Hepatocyte (in vitro differentiated cells): Measurements from ENCODE around the gene AZIN2. TPM values are rescaled to one million over a fixed set of nuclear protein-coding genes. Genes with fewer than 3 reads are reported as not detected.
A peak's percentile ranks its signal among the peaks of the same experiment; 100 is the strongest.

Source experiments
- DNase-seq: peaks from one replicate; pipeline ENCODE4 v3.0.0-alpha.2; 2016; ENCODE audit warnings: low spot score
- H2AFZ ChIP-seq: fragments of 200-600 bp; sonication (generic); 2 replicates; pipeline ENCODE4 v1.6.0; 2016; ENCODE audit warnings: antibody characterized with exemption, mild to moderate bottlenecking
- H3K27ac ChIP-seq: fragments of 200-600 bp; sonication (generic); 2 replicates; pipeline ENCODE4 v1.5.1; 2016; ENCODE audit warnings: mild to moderate bottlenecking
- H3K27me3 ChIP-seq: fragments of 200-600 bp; sonication (generic); 2 replicates; pipeline ENCODE4 v1.6.1; 2016
- H3K36me3 ChIP-seq: fragments of 200-600 bp; sonication (generic); replicated peaks from 2 replicates; pipeline ENCODE4 v1.5.1; 2016; ENCODE audit warnings: low read depth; ENCODE audit not compliant: insufficient read depth
- H3K4me1 ChIP-seq: fragments of 200-600 bp; sonication (generic); 2 replicates; pipeline ENCODE4 v1.5.1; 2016; ENCODE audit warnings: mild to moderate bottlenecking, moderate library complexity; ENCODE audit not compliant: insufficient read depth
- H3K4me2 ChIP-seq: fragments of 200-600 bp; sonication (generic); 2 replicates; pipeline ENCODE4 v1.6.0; 2016
- H3K4me3 ChIP-seq: fragments of 200-600 bp; sonication (generic); 2 replicates; pipeline ENCODE4 v1.5.1; 2016; ENCODE audit warnings: mild to moderate bottlenecking
- H3K79me2 ChIP-seq: fragments of 200-600 bp; sonication (generic); 2 replicates; pipeline ENCODE4 v1.6.0; 2017; ENCODE audit warnings: mild to moderate bottlenecking
- H3K9me2 ChIP-seq: fragments of 200-600 bp; sonication (generic); replicated peaks from 2 replicates; pipeline ENCODE4 v1.6.0; 2017; ENCODE audit warnings: mild to moderate bottlenecking; ENCODE audit not compliant: insufficient read depth
- H3K9me3 ChIP-seq: fragments of 200-600 bp; sonication (generic); 2 replicates; pipeline ENCODE4 v1.5.1; 2016; ENCODE audit warnings: low read depth, mild to moderate bottlenecking
- H4K20me1 ChIP-seq: fragments of 200-600 bp; sonication (generic); 2 replicates; pipeline ENCODE4 v1.6.0; 2016; ENCODE audit warnings: mild to moderate bottlenecking; ENCODE audit not compliant: insufficient read depth, poor library complexity, severe bottlenecking
- CTCF ChIP-seq: fragments of 200-600 bp; sonication (generic); IDR thresholded peaks from 2 replicates; pipeline ENCODE4 v1.5.1; 2016; ENCODE audit warnings: antibody characterized with exemption, mild to moderate bottlenecking; ENCODE audit not compliant: poor library complexity
- EZH2 ChIP-seq: fragments of 200-600 bp; sonication (generic); IDR thresholded peaks from 2 replicates; pipeline ENCODE4 v1.6.1; 2016; ENCODE audit warnings: antibody characterized with exemption, mild to moderate bottlenecking, borderline replicate concordance
- EZH2phosphoT487 ChIP-seq: fragments of 200-600 bp; sonication (generic); IDR thresholded peaks from one replicate; pipeline ENCODE4 v1.6.1; 2018; ENCODE audit warnings: antibody characterized with exemption, mild to moderate bottlenecking, low read depth, moderate library complexity; ENCODE audit not compliant: unreplicated experiment, severe bottlenecking
- WGBS: methylation state at CpG from one replicate; pipeline ENCODE4 v1.1.6; 2016; ENCODE audit warnings: low lambda C conversion rate; ENCODE audit errors: missing lambda C conversion rate; 5-methylcytosine and 5-hydroxymethylcytosine counted together
- polyA plus RNA-seq: library from polyadenylated mRNA; unstranded; fragments of >200 nt; fragmentation: Nextera tagmentation; extraction: Ambion mirVana; gene quantifications from 2 replicates; pipeline ENCODE4 v1.2.1, GENCODE V29; 2016
- total RNA-seq: library from RNA; depleted of rRNA; stranded (reverse); fragments of >200 nt; gene quantifications from 2 replicates; pipeline ENCODE4 v1.2.3, GENCODE V29; 2014

AZIN2 gene
- total and polyA plus RNA-seq, 2 experiments from 2014 or later: 1.8 to 2.8 TPM

GRCh38 chr1:33152685-33153432 is 71.9 kb downstream of the AZIN2 start:
- Histone ChIP-seq H3K9me2 (no peaks in the 10 kb centered on the region), H3K4me2 (no peak overlapping the region), H2AFZ (no peak overlapping the region), H4K20me1 (no peaks in the 10 kb centered on the region), H3K27ac (peak overlapping the region; percentile 20), H3K36me3 (no peaks in the 10 kb centered on the region), H3K27me3 (no peaks in the 10 kb centered on the region), H3K9me3 (no peaks in the 10 kb centered on the region), H3K4me3 (no peak overlapping the region), H3K79me2 (no peaks in the 10 kb centered on the region), H3K4me1 (peaks cover 12% of the 10 kb centered on the region)
- no peak for TF ChIP-seq EZH2phosphoT487
- TF ChIP-seq EZH2: no peak
- TF ChIP-seq CTCF: no peak
- WGBS: 53% methylated on average over 2 of the region's 2 CpGs
- DNase-seq: no peak

GRCh38 chr1:33153650-33154049 is 72.7 kb downstream of the AZIN2 start:
- TF ChIP-seq EZH2phosphoT487 (no peak), EZH2 (no peak), CTCF (no peak)
- Histone ChIP-seq H3K4me1 (peaks cover 12% of the 10 kb centered on the region), H3K4me2 (no peak overlapping the region), H3K9me2 (no peaks in the 10 kb centered on the region), H3K79me2 (no peaks in the 10 kb centered on the region), H3K36me3 (no peaks in the 10 kb centered on the region), H3K9me3 (no peaks in the 10 kb centered on the region), H3K4me3 (no peak overlapping the region), H3K27me3 (no peaks in the 10 kb centered on the region), H3K27ac (no peak overlapping the region), H4K20me1 (no peaks in the 10 kb centered on the region), H2AFZ (no peak overlapping the region)
- DNase-seq: no peak
- 95% methylated on average over 2 of the region's 2 CpGs for WGBS

- no peaks in the 10 kb centered on the region for H3K9me2 ChIP-seq
- no peak overlapping the region for H3K4me3 ChIP-seq
- H3K9me3 ChIP-seq: no peaks in the 10 kb centered on the region
- no peaks in the 10 kb centered on the region for H3K36me3 ChIP-seq
- DNase-seq: no peak
- no peak overlapping the region for H3K27ac ChIP-seq
- peaks cover 9% of the 10 kb centered on the region for H3K4me1 ChIP-seq
- H3K27me3 ChIP-seq: no peaks in the 10 kb centered on the region
- no peaks in the 10 kb centered on the region for H3K79me2 ChIP-seq
- 89% methylated on average over 4 of the region's 4 CpGs for WGBS
- no peaks in the 10 kb centered on the region for H4K20me1 ChIP-seq
- H2AFZ ChIP-seq: no peak overlapping the region
- H3K4me2 ChIP-seq: no peak overlapping the region
- no peak for TF ChIP-seq EZH2phosphoT487
Measured at GRCh38 chr1:33155877-33156538, 75.1 kb downstream of the AZIN2 start.

GRCh38 chr1:33157131-33157530 is 76.2 kb downstream of the AZIN2 start:
- Histone ChIP-seq H3K9me2 (no peaks in the 10 kb centered on the region), H3K4me3 (no peak overlapping the region), H3K36me3 (no peaks in the 10 kb centered on the region), H4K20me1 (no peaks in the 10 kb centered on the region), H3K27ac (no peak overlapping the region), H3K4me1 (peaks cover 14% of the 10 kb centered on the region), H3K9me3 (no peaks in the 10 kb centered on the region), H3K4me2 (no peak overlapping the region), H3K79me2 (no peaks in the 10 kb centered on the region), H3K27me3 (no peaks in the 10 kb centered on the region), H2AFZ (no peak overlapping the region)
- 91% methylated on average over 4 of the region's 4 CpGs for WGBS
- no peak for DNase-seq
- no peak for TF ChIP-seq EZH2phosphoT487
